Stimulated activated CD8-positive, alpha-beta memory T cell treated with anti-CD3 and anti-CD28 coated beads, Interleukin-7, amount 100 ng/mL, for 1 hour (primary cell): ENCODE results near the gene PIP4K2B.

Source experiments
- DNase-seq, 2 donors: peaks; one replicate each; pipeline ENCODE4 v3.0.0-alpha.2; 2020; ENCODE audit warnings: low read depth in 2 of 2

PIP4K2B gene

GRCh38 chr17:38746004-38746848, 53.1 kb downstream of the PIP4K2B start:
- no peak for DNase-seq

GRCh38 chr17:38745545-38745944, 53.8 kb downstream of the PIP4K2B start:
- DNase-seq, result no peak

- DNase-seq, result no peak
Observed at GRCh38 chr17:38743556-38744171, 55.7 kb downstream of the PIP4K2B start.

GRCh38 chr17:38742411-38743308, 56.7 kb downstream of the PIP4K2B start:
- no peak for DNase-seq

GRCh38 chr17:38741921-38742410, 57.4 kb downstream of the PIP4K2B start:
- no peak for DNase-seq

GRCh38 chr17:38741461-38741860, 57.9 kb downstream of the PIP4K2B start:
- DNase-seq, result no peak

GRCh38 chr17:38740806-38741205, 58.5 kb downstream of the PIP4K2B start:
- DNase-seq, result no peak

- DNase-seq, result no peak
Observed at GRCh38 chr17:38740044-38740443, 59.3 kb downstream of the PIP4K2B start.

- DNase-seq, result no peak
Observed at GRCh38 chr17:38739305-38739704, 60.1 kb downstream of the PIP4K2B start.

GRCh38 chr17:38738686-38739085, 60.7 kb downstream of the PIP4K2B start:
- DNase-seq, result no peak

- no peak for DNase-seq
Observed at GRCh38 chr17:38738007-38738662, 61.2 kb downstream of the PIP4K2B start.

GRCh38 chr17:38735161-38735997, 64.0 kb downstream of the PIP4K2B start:
- peak; percentile 61 to 68 for DNase-seq

GRCh38 chr17:38733982-38734973, 65.1 kb downstream of the PIP4K2B start:
- DNase-seq, result no peak

GRCh38 chr17:38733282-38733981, 65.9 kb downstream of the PIP4K2B start:
- DNase-seq, result no peak

GRCh38 chr17:38732376-38733281, 66.7 kb downstream of the PIP4K2B start:
- no peak for DNase-seq

GRCh38 chr17:38731526-38732294, 67.6 kb downstream of the PIP4K2B start:
- DNase-seq, result no peak
